Stimulated activated CD8-positive, alpha-beta memory T cell treated with anti-CD3 and anti-CD28 coated beads, Interleukin-12 subunit alpha, Interleukin-12 subunit beta, amount 100 ng/mL, for 24 hours (primary cell): ENCODE data around the gene SLC34A3.
"Not testable (repeated sequence)": the region's sequence is repeated elsewhere in the genome, so short reads cannot be mapped to it uniquely, and the experiment has no call there.

Experiments
- DNase-seq: peaks from one replicate; pipeline ENCODE4 v3.0.0-alpha.2; 2020; ENCODE audit errors: extremely low read depth

The SLC34A3 gene

DNA sequence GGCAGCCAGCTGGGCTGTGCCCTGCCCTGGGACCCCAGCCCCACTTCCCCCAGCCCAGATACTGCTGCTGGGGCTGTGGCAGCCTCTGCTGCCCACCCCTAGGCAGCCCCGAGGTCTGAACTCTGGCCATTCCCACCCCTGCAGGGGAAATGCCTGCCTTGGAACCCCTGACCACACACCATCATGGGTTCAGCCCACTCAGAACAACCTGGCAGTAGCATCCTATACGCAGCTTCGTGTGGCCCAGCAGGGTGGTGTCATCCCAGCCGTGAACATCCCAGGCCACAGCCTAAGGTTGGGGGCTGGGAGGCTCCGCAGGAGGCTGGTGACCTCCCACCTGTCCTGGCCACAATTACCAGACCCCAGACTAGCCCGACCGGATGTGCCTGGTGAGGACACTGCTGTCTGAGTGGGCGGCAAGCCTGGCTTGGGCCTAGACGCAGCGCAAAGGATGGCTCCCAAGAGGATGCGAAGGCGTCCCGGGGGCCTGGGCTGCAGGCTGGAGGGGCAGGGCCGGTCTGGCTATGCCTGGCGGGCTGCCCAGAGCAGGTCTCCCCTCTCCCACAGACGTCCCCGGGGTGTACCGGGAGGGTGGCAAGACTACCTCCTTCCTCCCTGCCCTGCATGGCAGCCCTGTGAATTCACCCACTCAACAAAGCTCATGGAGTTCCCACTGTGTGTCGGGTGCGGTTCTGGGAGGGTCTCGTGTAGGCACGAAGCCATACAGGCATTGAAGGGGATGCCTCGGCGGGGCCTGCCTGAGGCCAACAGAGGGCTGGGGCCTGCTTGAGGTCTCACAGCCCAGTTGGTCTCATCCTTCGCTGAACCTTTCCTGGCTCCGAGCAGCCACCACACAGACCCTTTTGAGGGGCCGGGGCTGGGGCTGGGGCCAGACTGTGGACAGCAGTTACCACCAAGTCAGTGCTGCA lies 1.5 kb upstream of the SLC34A3 start:
- no peak for DNase-seq

DNA sequence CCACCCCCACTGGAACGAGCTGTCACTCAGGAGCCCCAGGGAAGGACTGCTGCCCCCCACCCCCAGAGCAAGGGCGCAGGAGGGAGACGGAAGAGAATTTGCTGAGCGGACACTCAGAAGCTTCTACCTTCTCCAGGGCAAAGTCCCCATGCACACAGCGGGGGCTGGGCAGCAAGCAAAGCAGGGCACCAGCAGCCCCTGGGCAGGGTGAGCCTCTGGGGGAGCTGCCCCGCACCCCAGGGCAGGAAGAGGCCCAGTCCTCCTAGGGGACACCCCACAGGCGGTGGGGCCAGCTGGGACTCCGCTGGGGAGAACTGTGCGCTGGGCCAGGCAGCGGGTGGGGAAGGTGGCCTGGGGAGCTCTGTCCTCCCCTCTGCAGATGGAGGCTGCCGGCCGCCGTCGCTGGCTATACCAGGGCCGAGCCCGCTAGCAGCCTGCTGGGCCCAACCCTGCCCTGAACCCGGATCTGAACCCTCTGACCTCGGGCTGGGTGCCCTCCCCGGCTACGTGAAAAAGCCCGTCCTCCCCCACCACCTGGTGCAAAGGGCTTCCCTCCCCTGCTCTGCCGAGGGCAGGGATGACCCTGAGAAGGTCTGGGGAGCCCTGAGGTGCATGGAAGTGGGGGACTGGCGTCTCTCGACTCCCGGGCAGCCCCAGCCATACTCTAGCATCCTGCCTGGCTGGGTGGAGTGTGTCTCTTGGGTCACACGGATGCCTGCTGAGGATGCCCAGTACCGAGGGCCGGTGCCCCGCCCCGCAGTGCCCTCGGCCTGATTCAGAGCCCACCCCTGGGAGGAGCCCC lies 597 bp upstream of the SLC34A3 start:
- DNase-seq, result no peak

DNA sequence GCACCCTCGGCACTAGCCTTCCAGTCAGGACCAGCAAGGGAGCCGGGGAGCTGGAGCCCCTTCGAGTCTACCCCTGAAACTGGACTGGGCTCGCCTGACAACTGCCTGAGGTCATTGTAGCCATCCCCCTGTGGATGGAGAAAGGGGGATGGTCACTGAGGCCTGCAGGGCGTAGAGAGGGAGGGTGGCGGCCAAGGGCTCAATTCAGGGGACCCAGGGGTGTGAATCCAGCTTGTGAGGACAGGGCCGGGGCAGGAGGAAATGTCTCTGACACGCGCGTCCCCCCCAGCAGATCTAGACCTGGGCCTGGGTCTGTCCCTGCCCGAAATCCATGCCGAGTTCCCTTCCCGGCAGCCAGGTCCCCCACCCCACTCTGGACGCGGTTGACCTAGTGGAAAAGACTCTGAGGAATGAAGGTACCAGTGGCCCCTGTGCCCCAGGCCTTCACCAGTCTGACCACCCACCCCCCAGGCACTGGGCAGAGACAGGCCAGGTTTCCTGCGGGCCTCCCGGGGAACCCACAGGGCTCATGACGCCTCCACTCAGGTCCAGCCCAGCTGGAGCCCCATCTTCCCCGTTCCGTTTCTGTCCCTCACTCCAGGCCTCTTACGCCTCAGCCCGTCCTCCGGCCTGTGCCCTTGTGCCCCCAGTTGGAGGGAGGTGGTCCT lies 805 bp downstream of the SLC34A3 start:
- DNase-seq, result no peak

DNA sequence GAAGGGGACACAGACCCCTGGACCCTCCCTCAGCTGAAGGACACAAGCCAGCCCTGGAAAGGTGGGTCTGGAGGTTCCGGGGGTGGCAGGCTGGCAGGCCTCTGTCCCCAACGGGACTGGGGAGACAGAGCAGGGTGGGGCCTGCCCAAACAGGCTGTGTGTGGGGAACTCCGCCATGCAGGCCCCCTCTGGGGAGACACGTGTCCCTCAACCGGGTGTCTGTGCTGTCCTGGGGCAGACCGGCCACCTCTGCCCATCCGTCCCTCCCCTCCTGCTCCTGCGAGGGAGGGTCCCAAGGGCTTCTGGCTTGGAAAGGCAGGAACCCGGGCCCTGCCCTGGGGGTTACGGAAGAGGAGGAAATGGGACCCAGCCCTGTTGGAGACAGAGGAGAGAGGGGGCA lies 1.4 kb downstream of the SLC34A3 start:
- DNase-seq, result no peak

DNA sequence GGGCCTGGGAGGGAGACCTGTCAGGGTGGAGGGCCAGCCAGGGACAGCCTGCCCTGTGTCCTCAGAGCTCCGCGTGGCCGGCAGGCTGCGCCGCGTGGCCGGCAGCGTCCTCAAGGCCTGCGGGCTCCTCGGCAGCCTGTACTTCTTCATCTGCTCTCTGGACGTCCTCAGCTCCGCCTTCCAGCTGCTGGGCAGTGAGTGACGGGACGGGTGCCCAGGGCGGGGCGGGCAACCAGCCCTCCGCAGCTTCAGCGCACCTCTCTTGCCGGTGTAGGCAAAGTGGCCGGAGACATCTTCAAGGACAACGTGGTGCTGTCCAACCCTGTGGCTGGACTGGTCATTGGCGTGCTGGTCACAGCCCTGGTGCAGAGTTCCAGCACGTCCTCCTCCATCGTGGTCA lies 1.8 kb downstream of the SLC34A3 start:
- DNase-seq, result no peak

DNA sequence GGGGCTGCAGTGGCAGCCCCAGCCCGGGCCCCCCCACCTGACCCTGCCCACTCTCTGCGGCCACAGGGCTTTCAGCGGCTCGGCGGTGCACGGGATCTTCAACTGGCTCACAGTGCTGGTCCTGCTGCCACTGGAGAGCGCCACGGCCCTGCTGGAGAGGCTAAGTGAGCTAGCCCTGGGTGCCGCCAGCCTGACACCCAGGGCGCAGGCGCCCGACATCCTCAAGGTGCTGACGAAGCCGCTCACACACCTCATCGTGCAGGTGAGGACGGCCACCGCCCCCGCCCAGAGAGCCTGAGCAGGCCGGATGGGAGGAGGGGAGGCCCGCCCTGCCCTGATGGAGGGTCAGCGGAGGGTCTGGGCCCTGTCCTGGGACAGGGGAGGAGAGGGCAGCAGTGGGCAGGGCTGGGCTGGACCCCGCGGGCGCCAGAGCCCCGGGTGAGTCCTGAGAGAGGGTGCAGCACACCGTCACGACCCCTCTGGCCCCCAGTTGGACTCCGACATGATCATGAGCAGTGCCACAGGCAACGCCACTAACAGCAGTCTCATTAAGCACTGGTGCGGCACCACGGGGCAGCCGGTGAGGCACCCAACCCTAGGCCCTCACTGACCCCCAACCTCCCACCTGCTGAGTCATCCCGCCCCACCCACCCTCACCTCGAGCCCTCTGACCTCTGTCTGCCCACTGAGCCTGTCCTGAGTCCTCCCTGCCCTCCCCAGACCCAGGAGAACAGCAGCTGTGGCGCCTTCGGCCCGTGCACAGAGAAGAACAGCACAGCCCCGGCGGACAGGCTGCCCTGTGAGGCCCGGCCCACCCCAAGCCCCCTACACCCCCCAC lies 2.7 kb downstream of the SLC34A3 start:
- DNase-seq, result no peak

DNA sequence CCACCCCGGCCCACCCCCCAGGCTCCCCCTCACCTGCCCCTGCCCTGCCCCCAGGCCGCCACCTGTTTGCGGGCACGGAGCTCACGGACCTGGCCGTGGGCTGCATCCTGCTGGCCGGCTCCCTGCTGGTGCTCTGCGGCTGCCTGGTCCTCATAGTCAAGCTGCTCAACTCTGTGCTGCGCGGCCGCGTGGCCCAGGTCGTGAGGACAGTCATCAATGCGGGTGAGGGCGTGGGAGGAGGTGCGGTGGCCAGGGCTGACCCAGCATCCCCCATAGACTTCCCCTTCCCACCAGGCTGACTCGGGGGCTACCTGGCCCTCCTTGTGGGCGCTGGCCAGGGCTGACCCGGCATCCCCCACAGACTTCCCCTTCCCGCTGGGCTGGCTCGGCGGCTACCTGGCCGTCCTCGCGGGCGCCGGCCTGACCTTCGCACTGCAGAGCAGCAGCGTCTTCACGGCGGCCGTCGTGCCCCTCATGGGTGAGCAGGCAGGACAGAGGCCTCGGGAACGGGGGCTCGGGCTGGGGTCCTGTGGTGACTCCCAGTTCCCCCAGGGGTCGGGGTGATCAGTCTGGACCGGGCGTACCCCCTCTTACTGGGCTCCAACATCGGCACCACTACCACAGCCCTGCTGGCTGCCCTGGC lies 3.5 kb downstream of the SLC34A3 start:
- DNase-seq, result no peak

DNA sequence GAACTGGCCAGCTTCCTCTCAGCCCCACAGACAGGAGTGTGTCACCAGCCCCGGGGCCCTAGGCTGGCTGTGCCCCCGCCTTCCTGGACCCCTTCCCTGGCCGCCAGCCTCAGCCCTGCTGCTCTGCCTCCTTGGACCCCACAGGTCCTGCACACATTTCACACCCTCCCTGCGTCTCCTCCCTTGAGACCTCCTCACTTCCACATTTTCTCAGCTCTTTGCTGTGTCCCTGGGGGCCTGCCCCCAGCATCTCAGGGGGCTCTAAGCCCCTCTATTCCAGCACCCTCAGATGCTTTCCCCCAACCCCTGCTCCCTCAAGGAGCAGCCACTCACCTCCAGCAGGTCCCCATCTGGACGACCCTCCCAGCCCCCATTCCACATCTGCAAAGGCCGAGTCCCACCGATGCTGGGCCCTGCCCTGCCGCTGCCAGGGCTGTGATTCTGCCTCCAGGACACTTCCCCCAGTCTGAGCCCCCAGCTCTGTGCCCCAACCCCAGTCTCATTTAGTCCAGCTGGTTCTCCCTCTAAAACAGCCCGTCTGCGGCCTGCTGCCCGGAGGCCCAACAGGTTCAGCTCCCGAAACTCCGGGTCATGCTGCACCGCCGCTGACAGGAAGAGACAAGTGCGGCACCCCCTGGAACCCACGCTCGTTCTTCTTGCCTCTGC lies 4.2 kb downstream of the SLC34A3 start:
- no peak for DNase-seq

DNA sequence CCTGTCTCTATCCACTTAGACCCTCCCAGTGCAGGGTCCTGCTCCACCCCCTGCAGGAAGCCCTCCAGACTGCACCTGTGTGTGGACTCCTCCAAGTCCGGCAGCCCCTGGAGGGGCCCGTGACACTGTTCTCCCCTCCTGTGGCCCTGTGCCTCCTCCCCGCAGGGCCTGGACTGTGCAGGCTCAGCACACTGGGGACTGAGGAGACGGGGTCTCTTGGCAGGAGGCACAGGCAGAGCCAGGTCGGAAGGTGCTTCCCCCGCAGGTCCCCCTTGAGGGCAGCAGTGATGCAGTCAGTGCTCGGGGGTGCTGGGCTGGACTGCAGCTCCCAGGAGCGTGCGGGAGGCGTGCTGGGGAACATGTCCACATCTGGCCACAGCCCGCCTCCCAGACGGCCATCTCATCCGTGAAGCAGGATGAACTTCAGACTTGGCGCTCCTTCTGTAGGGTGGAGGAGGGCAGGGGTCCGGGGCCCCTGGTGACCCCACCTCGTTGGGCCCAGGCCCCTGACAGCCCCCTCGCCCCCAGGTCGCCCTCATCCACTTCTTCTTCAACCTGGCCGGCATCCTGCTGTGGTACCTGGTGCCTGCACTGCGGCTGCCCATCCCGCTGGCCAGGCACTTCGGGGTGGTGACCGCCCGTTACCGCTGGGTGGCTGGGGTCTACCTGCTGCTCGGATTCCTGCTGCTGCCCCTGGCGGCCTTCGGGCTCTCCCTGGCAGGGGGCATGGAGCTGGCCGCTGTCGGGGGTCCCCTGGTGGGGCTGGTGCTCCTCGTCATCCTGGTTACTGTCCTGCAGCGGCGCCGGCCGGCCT lies 4.9 kb downstream of the SLC34A3 start:
- no peak for DNase-seq

DNA sequence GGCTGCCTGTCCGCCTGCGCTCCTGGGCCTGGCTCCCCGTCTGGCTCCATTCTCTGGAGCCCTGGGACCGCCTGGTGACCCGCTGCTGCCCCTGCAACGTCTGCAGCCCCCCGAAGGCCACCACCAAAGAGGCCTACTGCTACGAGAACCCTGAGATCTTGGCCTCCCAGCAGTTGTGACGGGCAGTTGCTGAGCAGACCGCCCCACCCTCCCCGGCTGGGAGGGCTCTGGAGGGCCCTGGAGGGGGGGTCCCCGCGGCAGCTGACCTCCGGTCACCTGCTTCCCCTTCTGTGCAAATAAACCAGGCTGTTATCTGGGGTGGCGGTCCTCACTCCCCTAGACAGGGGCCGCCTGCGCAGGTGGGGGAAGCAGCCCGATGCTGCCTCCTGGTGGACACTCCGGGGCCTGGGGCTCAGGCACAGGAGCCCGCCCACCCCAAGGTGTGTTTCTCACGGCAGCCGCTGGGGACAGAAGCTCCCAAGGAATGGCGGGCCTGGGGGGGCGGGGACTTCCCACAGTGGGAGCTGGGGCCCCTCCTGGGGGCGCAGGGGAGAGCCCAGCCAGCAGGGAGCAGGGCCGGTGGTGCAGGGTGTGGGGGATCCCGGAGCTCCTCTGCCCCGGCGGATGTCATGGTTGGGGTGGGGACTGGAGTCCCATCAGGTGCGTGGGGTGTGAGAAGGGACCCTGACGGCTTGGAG lies 5.7 kb downstream of the SLC34A3 start:
- peak; percentile 77 for DNase-seq

DNA sequence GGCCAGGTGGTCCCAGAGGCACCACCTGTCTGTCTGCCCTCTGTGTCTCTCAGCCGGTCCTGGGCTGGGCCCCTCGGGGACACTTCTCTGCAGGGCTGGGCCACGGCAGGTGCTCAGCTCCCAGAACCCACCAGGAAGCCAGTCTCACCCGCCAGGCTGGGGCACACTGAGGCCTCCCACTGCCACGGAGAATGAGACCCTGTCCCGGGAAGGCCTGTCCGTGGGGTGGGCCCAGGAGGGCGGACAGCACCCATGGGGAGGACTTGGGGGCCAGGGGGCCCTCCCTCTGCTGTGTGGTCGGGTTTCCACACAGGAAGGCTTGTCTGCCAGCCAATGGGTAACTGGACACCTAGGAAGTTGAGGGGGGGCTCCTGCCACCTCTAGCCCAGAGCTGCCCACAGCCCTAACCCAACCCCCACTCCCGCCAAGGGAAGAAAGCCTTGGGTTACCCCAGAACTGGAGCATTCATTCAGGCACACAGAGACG lies 6.3 kb downstream of the SLC34A3 start:
- no peak for DNase-seq

DNA sequence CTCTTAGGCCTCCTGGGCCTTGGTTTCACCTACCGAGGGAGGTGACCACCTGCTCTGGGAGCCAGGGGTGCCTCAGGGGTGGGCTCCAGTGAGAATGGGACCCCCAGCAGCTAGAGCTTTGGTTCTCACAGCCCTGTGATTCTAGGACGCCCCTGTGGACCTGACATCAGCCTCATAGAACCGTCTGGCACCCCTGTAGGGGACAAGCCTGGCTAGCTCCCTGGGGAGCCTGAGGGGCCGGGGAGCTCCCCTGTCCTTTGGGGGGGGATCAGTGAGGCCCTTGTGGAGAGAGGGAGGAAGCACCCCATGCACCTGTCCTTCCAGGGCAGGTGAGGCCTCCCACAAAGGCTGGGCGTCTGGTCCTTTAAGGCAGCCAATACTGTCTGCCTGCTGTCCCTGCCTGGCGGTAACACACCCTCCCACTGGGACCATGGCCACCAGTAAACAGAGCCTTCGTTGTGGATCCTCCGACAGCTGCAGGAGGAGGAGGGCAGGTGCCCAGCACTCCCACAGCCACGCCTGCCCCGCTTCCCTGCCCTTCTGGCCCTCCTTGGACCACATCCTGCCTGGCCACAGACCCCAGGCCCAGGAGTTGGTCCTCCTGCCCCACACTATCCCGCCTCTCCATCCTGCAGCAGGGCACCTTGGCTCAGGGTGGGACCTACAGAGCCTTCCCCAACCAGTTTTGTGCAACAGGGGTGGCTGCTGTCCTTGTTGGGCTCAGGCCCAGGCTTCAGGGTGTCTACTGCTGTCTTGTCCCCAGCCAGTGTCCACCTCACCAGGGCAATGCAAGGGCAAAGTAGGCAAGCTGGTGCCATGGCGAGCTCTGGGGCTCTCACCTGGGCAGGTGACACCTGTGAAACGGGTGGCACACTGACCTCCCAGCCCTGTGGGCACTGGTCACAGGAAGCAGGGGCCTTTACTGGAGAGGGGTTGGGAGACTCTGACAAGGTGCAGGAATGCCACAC lies 7.3 kb downstream of the SLC34A3 start:
- no peak for DNase-seq

DNA sequence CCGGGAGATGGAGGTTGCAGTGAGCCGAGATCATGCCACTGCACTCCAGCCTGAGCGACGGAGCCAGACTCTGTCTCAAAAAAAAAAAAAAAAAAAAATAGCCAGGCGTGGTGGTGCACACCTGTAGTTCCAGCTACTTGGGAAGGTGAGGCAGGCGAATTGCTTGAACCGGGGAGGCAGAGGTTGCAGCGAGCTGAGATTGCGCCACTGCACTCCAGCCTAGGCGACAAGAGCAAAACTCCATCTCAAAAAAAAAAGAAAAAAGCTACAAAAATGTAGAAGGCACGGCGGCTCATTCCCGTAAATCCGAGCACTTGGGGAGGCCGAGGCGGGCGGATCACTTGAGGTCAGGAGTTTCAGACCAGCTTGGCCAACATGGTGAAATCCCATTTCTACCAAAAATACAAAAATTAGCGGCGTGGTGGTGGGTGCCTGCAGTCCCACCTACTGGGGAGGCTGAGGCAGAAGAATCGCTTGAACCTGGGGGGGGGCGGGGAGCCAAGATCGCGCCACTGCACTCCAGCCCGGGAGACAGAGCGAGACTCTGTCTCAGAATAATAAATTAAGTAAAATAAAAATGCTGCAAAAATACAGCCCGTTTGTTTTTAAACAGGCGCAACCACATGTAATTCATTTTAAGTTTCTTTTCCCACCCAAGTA lies 9.0 kb downstream of the SLC34A3 start:
- DNase-seq, result not testable (repeated sequence)

DNA sequence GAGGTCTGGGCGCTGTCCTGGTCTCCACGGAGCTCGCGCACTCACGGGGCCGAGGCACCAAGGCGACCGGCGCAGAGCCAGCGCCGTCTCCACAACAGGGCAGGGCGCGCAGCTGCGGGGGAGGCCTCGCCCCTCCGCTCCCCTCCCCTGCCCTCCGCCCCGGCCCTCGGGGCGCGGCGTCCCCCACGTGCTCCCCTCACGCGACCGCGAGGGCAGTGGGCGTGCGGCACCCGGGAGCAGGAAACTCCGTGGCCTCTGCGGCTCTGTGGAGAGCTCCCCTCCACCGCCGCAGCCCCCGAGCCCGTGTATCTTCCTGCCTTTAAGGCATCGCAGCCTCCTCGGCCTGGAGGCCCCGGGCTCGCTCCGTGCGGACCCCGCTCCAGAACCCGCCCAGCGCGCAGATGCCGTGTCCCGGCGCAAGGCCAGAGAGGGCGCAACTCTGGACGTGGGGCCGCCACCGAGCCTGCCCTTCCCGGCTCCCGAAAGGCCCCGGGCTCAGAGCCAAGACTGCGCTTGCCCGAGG lies 9.7 kb downstream of the SLC34A3 start:
- peak; percentile 38 for DNase-seq

DNA sequence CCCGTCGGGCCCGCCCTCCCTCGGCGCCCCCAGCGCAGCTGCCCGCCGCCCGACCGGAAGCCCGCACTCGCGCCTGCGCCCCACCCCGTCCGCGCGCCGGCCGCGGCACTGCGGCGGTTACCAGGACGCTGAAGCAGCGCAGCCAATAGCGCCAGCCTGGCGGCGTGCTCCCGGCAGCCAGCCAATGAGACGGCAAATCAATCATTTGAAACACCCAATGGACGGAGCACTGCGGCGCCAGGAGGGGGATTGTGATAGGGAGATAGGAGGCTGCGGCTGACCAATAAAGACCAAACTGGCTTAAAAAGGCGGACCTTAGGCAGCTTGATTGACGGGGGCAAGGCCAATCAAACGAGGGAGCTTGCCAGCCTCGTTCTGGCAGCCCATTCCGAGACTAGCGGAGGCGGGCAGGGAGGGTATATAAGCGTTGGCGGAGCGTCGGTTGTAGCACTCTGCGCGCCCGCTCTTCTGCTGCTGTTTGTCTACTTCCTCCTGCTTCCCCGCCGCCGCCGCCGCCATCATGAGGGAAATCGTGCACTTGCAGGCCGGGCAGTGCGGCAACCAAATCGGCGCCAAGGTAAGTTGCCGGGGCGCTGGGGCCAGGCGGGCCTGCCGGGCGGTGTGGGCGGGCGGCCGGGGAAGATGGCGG lies 10.3 kb downstream of the SLC34A3 start, which contains the start of gene TUBB4B:
Gene TUBB4B, plus strand, starts transcription at position 447 of the 649 bp plus-strand sequence. Its CDS starts 74 bp downstream, at position 521.
- peak; percentile 91 for DNase-seq
